Lower leg skin (tissue), 3 donors: ENCODE results near the gene SP1.

ENCODE experiments used
- POLR2A ChIP-seq, 2 donors: fragments of 450-650 bp; IDR thresholded peaks; one replicate each; pipeline ENCODE4 v1.6.1; 2016 to 2017; ENCODE audit warnings: antibody characterized with exemption in 2 of 2, mild to moderate bottlenecking in 1 of 2, moderate library complexity in 1 of 2
- TF ChIP-seq, protein P1 (sequence below), 3 donors: fragments of 450-650 bp; IDR thresholded peaks; one replicate each; pipeline ENCODE4 v1.5.1; 2016; ENCODE audit warnings: antibody characterized with exemption in 3 of 3, mild to moderate bottlenecking in 3 of 3, moderate library complexity in 2 of 3

DNA sequence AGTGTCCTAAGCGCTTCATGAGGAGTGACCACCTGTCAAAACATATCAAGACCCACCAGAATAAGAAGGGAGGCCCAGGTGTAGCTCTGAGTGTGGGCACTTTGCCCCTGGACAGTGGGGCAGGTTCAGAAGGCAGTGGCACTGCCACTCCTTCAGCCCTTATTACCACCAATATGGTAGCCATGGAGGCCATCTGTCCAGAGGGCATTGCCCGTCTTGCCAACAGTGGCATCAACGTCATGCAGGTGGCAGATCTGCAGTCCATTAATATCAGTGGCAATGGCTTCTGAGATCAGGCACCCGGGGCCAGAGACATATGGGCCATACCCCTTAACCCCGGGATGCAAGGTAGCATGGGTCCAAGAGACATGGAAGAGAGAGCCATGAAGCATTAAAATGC, 31.0 kb downstream of the SP1 start:
- TF ChIP-seq, protein P1, sequence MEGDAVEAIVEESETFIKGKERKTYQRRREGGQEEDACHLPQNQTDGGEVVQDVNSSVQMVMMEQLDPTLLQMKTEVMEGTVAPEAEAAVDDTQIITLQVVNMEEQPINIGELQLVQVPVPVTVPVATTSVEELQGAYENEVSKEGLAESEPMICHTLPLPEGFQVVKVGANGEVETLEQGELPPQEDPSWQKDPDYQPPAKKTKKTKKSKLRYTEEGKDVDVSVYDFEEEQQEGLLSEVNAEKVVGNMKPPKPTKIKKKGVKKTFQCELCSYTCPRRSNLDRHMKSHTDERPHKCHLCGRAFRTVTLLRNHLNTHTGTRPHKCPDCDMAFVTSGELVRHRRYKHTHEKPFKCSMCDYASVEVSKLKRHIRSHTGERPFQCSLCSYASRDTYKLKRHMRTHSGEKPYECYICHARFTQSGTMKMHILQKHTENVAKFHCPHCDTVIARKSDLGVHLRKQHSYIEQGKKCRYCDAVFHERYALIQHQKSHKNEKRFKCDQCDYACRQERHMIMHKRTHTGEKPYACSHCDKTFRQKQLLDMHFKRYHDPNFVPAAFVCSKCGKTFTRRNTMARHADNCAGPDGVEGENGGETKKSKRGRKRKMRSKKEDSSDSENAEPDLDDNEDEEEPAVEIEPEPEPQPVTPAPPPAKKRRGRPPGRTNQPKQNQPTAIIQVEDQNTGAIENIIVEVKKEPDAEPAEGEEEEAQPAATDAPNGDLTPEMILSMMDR (IDR thresholded peaks at IDR 0.05), result no peak
- TF ChIP-seq POLR2A (IDR thresholded peaks at IDR 0.05), result no peak
